ENCODE results near the gene RCL1.
"Not testable (repeated sequence)": the region's sequence is repeated elsewhere in the genome, so short reads cannot be mapped to it uniquely, and the experiment has no call there.

The RCL1 gene

GRCh38 chr9:4784403-4784802 is 8.3 kb upstream of the RCL1 start:
- no peak for DNase-seq

- no peak for DNase-seq
These were observed 6.1 kb upstream of the RCL1 start for GRCh38 chr9:4786599-4786998.

GRCh38 chr9:4787876-4788275 is 4.9 kb upstream of the RCL1 start:
- DNase-seq, result no peak

DNA sequence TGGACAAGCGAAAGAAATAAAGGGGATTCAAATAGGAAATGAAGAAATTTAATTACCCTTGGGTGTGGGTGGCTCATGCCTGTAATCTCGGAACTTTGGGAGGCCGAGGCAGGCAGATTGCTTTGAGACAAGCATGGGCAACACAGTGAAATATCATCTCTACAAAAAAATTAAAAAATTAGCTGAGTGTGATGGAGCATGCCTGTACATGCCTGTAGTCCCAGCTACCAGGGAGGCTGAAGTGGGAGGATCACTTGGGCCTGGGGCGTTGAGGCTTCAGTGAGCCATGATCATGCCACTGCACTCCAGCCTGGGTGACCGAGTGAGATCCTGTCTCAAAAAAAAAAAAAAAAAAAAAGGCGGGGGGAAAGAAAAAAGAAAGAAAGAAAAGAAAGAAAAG is 4.0 kb upstream of the RCL1 start:
- DNase-seq, result no peak

- no peak for DNase-seq
These were observed 631 bp upstream of the RCL1 start for GRCh38 chr9:4792054-4792571.

DNA sequence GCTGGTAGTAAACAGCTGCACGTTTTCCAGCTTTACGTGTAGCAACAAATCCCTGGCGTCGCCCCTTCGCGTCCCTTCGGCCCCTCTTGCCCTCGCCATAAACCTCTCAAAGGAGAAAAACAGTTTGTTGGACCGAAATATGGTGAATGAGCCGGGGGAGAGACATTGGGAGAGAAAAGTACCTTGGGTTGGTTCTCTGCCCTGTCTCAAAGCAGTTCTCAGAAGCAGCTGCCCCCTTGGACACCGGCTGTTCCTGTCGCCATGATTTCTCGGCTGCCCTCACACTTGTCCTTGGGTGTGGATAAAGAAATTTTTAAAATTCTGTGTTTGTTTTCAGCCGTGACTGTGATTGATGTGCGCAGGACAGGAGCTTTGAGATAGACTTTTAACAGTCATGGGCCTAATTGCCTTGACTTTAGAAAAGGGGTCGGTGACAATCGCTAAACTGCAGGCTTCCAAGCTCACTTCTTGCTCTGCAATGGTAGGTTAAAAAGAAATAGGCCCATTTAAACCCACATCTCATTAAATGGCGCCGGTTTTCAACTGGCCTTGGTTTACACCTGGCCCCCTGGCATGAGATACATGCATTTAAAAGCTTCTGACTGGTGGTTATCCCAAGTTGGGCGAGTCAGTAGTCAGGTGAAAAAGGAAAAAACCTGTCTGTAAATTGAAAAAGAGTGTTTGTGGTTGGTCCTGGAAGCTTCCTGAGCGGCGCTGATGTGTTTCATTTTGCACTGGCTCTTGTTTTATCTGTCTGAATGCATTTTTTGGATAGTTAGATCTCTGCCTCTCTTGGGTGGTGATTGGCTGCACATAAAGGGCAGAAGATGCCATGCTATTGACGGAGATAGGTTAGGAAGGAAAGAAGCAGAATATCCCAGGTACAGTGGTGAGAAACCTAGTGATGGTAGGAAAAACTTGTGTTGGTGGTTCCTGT is 983 bp downstream of the RCL1 start:
- DNase-seq, result no peak

DNA sequence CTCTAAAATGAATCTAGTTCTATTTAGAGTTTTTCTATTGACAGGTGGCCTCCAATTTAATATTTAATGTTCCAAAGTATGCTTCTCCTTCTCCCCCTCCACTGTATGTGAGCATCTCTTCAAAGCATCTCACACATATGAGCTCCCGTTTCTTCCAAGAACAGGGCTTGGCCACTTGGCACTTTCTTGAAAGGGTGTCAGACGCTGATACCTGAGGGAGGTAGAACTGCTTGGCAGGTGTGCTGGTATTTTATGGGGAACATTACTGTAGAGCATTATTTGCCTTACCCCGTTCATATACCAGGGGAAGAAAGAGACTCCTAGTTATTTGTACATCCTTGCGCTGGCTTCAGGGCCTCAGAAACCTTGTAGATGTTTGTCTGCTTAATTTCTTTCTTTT is 1.9 kb downstream of the RCL1 start:
- no peak for DNase-seq

DNA sequence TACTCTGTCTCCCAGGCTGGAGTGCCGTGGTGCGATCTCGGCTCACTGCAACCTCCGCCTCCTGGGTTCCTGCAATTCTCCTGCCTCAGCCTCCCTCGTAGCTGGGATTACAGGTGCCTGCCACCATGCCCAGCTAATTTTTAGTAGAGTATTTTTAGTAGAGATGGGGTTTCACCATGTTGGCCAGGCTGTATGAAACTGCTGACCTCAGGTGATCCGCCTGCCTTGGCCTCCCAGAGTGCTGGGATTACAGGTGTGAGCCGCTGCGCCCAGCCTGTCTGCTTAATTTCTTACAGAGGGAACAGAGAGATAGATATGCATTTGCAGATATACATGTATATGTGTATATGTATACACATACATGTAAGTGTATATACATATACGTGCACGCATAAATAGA is 2.4 kb downstream of the RCL1 start:
- DNase-seq, result not testable (repeated sequence)

DNA sequence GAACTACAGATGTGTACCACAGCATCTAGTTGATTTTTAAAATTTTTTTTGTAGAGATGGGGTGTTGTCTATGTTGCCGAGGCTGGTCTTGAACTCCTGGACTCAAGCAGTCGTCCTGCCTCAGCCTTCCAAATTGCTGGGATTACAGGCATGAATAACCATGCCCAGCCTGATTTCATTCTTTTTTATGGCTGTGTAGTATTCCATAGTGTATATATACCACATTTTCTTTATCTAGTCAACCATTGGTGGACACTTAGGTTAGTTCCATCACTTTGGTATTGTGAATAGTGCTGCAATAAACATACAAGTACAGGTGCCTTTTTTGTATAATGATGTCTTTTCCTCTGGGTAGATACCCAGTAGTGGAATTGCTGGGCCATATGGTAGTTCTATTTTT is 3.8 kb downstream of the RCL1 start:
- no peak for DNase-seq

DNA sequence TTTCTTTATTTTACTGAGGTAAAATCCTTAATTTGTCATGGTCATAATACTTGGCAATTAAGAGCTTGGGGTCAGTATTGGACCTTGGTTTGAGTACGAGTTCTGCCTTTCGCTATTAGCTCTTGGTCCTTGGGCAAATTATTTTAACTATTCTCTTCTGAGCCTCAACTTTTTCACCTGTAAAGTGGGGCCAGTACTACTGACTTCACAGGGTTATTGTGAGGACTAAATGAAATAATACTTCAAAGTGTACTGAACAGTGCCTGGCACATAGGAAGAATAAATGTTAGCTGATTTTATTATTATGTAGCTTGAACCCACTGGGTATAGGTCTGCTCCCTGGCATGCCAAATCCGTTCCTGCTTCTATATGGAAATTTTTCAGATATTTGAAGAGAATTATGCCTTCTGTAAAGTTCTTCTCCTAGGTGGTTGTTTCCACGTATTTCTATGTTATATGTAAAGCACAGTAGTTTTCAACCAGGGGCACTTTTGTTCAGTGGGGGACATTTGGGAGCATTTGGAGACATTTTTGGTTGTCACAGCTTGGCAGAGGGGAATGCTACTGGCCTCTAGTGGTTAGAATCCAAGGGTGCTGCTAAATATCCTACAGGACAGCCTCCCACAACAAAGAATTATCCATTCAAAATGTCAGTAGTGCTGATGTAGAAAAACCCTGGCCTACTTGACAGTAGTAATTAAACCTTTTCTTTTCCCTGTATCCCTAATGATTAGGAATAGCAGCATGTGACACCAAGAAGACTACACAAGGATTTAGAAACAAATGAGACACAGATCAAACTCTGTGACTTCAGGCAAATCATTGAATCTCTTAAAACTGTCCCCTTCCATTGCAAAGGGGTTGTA is 4.5 kb downstream of the RCL1 start:
- no peak for DNase-seq

DNA sequence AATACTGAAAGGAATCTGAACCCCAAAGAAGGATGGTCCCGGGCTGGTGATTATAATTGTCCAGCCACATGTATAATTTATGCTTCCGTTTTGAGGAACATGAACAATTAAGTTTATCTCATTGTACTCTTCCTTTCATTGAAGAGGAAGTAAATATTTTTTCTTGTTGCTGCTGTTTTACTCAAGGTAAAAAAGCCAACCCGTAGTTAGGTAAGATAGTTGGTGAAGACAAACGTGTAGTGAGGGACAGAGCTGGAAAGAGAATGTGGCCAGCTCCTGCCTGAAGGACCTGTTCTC is 5.1 kb downstream of the RCL1 start:
- DNase-seq, result no peak

- DNase-seq, result no peak
These were observed 5.7 kb downstream of the RCL1 start for GRCh38 chr9:4798281-4799032.

GRCh38 chr9:4799033-4799430 is 6.3 kb downstream of the RCL1 start:
- no peak for DNase-seq

GRCh38 chr9:4799775-4800174 is 7.0 kb downstream of the RCL1 start:
- no peak for DNase-seq

DNA sequence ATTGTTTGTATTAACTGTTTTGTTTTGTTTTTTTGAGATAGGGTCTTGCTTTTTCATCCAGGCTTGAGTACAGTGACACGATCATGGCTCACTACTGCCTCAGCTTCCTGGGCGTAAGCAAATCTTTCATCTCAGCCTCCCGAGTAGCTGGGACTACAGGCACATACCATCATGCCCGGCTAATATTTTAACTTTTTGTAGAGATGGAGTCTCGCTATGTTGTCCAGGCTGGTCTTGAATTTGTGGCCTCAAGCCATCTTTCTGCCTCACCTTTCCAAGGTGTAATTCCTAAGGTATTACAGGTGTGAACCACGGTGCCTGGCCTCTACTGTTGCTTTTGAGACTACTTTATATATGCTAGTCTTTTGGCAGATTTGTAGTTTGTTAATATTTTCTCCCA is 8.4 kb downstream of the RCL1 start:
- DNase-seq, result no peak

DNA sequence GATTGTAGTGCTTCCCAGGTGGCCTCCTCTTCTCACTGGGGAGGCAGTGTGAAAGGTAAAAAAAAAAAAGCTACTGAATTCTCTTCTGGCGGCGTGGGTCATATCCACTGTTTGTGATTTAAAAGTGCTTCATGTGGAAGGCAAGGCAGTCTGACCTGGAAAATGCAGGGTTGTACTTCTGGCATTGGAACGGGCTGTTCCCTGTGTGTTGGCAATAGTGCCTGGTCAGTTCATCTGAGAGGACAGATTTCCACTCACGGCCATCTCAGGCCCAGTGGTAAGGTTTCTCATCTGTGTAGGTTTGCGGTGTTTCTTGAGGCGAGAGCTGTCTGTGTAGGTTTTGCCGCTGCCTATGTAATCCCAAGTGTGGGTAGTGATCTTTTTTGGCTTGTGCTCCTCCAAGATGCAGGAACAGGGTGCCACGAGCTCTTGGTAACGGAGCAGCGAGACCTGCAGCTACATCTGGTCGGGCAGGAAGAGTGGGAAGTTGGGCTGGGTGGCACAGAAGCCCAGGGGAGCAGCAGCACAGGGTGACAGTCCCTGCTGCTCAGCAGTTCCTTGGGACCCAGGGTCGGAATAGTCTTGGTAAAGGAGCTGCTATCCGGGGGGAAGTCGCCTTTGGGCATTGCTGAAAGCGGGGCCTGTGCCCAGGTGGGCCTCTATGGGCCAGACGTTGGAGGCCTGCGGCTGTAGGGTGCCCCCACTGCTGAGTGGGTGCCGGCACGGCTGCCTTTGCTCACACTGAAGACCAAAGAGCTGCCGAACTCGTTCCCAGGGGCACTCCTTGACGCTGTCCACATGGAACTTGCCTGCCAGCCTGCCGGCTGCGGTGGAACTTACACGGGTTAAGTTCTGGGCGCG is 11.2 kb downstream of the RCL1 start:
- no peak for DNase-seq

DNA sequence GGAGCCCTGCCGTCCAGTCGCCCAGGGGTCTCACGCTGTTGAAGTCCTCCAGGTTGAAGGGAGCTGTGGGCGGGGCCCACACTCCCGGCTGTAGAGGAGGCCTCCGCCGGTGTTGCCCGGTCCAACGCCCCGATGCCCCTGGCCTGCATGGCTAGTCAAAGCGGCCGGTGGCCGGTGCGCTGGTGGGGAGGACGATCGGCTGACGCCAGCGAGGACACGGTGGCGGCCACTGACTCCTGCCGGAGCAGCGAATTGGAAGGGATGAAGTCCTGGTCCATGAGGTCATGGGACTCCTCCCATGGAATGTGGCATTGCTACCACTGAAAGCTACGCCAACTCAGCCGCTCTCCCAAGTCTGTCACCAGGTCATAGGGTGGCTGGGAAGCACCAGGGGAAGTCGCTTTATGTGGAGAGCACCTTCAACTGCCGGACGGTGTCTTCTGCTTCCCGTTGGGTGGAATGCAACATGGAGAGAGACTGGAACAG is 11.8 kb downstream of the RCL1 start:
- no peak for DNase-seq

GRCh38 chr9:4805191-4805918 is 12.6 kb downstream of the RCL1 start:
- no peak for DNase-seq

DNA sequence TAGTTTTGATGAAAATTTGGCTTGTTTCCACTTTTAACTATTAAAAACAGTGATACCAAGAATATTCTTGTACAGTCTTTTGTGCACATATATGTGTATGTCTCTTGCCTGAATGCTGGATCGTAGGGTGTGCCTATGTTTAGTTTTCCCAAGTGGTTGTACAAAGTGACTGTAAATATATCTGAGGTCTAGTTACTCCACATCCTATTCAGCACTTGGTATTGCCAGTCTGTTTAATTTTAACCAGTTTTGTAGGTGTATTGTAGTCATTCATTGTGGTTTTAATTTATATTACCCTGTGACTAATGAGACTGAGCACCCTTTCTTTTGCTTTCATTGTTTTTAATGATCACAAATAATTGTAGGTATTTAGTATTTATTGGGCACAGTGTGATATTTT is 17.8 kb downstream of the RCL1 start:
- DNase-seq, result no peak

GRCh38 chr9:4811824-4812223 is 19.1 kb downstream of the RCL1 start:
- DNase-seq, result no peak

- DNase-seq, result no peak
These were observed 20.1 kb downstream of the RCL1 start for GRCh38 chr9:4812858-4813257.
